Subcutaneous abdominal adipose tissue (tissue), 5 donors: ENCODE data around the gene PKD1L1.
"Not testable (repeated sequence)": the region's sequence is repeated elsewhere in the genome, so short reads cannot be mapped to it uniquely, and the experiment has no call there.

Experiments
- H3K27ac ChIP-seq: one replicate; pipeline ENCODE4 v1.7.0; 2013; ENCODE audit warnings: low read depth, mild to moderate bottlenecking, inconsistent platforms, low read length, moderate library complexity
- H3K27me3 ChIP-seq, 5 donors: one replicate each; pipeline ENCODE4 v1.7.0; 2013; ENCODE audit warnings: low read length in 5 of 5, inconsistent platforms in 1 of 5; ENCODE audit not compliant: control insufficient read depth in 5 of 5, insufficient read depth in 4 of 5
- H3K36me3 ChIP-seq, 5 donors: one replicate each; pipeline ENCODE4 v1.7.0; 2013; ENCODE audit warnings: low read length in 5 of 5; ENCODE audit not compliant: control insufficient read depth in 5 of 5, insufficient read depth in 5 of 5
- H3K4me1 ChIP-seq, 5 donors: one replicate each; pipeline ENCODE4 v1.7.0; 2013; ENCODE audit warnings: low read length in 5 of 5, mild to moderate bottlenecking in 3 of 5, moderate library complexity in 1 of 5; ENCODE audit not compliant: control insufficient read depth in 5 of 5, insufficient read depth in 5 of 5
- H3K4me3 ChIP-seq, 5 donors: one replicate each; pipeline ENCODE4 v1.7.0; 2013; ENCODE audit warnings: low read length in 5 of 5, low read depth in 1 of 5
- H3K9ac ChIP-seq, 5 donors: one replicate each; pipeline ENCODE4 v1.7.0; 2013; ENCODE audit warnings: low read length in 5 of 5, mild to moderate bottlenecking in 4 of 5, moderate library complexity in 3 of 5
- H3K9me3 ChIP-seq, 5 donors: one replicate each; pipeline ENCODE4 v1.7.0; 2013; ENCODE audit warnings: low read length in 5 of 5; ENCODE audit not compliant: control insufficient read depth in 5 of 5
- donor health status: healthy.
- donor health status: healthy.
- donor health status: healthy.
- donor health status: healthy.
- donor health status: healthy.

PKD1L1 gene

DNA sequence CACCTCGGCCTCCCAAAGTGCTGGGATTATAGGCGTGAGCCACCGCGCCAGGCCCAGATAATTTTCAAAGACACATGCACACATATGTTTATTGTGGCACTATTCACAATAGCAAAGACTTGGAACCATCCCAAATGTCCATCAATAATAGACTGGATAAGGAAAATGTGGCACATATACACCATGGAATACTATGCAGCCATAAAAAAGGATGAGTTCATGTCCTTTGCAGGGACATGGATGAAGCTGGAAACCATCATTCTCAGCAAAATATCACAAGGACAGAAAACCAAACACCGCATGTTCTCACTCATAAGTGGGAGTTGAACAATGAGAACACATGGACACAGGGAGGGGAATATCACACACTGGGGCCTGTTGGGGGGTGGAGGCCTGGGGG lies 32.4 kb upstream of the PKD1L1 start:
- not testable (repeated sequence) for H3K27me3 ChIP-seq, H3K4me3 ChIP-seq, H3K9ac ChIP-seq, H3K27ac ChIP-seq, H3K9me3 ChIP-seq
- H3K36me3 ChIP-seq: peaks cover 19 to 25% (median 21%) of the 10 kb centered on the region in 5 donors
- peaks cover 3 to 18% (median 13%) of the 10 kb centered on the region in 5 donors for H3K4me1 ChIP-seq

DNA sequence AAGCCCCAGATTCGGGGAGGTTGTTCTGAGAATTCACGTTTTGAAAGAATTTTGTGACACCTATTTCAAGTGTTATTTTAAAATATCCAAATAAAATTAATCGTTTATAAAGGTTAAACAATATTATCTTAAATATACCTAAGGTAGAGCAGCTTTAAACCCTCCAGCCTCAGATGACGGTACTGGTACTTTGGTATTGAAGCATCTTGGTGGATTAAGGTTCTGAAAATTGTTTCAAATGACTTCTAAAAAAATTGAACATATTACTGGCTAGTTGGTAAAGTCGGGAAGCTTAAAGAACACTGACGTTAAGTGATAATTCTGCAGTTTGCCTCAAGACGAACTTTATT lies 31.5 kb upstream of the PKD1L1 start:
- Histone ChIP-seq H3K4me3 (peak overlapping the region; percentile 40 to 97 (median 84)), H3K27me3 (no peaks in the 10 kb centered on the region), H3K36me3 (peaks cover 20 to 33% (median 27%) of the 10 kb centered on the region in 5 donors), H3K9ac (peak overlapping the region in 3 of 5 donors; percentile 59 to 85 (median 78)), H3K4me1 (peaks cover 3 to 18% (median 13%) of the 10 kb centered on the region in 5 donors), H3K9me3 (no peaks in the 10 kb centered on the region), H3K27ac (peak overlapping the region; percentile 62)

DNA sequence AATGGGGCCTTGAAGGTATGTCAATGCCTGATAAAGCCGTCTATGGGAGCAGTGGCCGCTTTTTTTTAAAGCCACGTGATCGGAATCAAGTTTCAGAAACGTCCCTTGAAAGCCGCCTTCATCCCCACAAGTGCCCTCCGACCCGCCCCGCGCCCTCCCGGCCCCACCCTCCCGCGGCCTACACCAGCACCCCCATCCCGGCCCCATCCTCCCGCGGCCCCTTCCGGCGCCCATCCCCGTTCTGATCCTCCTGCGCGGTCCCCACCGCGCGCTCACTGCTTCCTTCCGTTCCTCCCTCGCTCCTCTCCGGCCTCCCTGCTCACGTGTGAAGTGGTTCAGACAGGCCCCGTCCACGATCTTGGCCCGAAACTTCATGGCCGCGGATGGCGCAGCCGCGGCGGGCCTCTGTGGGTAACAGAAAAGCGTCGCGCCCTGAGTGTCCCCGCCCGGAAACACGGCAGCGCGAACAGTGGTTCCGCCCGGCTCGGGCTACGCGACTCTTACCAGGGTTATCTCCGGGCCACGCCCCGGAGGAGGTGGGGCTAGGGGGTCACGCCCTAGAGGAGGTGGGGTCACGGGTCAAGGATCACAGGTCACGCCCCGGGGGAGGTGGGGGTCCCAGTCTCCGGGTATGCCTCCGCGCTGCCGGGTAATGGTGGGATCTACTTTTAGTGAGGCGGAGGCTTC lies 31.0 kb upstream of the PKD1L1 start, which contains the start of gene HUS1:
TSS of gene HUS1 (minus strand) at position 471 of the 687 bp plus-strand sequence. CDS start at position 375, 96 bp downstream.
- Histone ChIP-seq H3K9ac (peak within 1 kb of the TSS; percentile 59 to 96 (median 85)), H3K4me1 (peaks cover 3 to 18% (median 13%) of the 10 kb centered on the region in 5 donors), H3K4me3 (peak within 1 kb of the TSS; percentile 81 to 97 (median 94)), H3K27me3 (no peaks in the 10 kb centered on the region), H3K9me3 (no peaks in the 10 kb centered on the region), H3K36me3 (peaks cover 25 to 38% (median 32%) of the 10 kb centered on the region in 5 donors), H3K27ac (peak within 1 kb of the TSS; percentile 62)

DNA sequence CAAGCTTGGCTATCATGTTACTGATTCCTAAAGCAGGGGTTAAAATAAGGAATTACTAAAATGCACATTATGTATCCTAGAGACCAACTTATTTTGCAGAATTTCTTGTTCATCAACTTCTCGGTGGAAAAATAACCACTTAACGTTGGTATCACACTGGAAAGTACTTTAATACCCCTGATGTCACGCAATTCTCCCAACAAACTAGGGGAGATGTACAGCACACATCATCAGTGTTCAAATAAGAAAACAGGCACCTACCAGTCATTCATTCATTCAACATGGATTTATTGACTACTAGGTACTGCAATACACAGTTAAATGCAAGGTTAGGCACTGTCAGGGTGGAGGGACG lies 30.5 kb upstream of the PKD1L1 start:
- Histone ChIP-seq H3K9ac (peak overlapping the region; percentile 59 to 96 (median 85)), H3K27me3 (no peaks in the 10 kb centered on the region), H3K36me3 (peaks cover 29 to 44% (median 38%) of the 10 kb centered on the region in 5 donors), H3K4me3 (peak overlapping the region; percentile 81 to 97 (median 94)), H3K27ac (peak overlapping the region; percentile 62), H3K4me1 (peaks cover 3 to 18% (median 13%) of the 10 kb centered on the region in 5 donors), H3K9me3 (no peaks in the 10 kb centered on the region)

DNA sequence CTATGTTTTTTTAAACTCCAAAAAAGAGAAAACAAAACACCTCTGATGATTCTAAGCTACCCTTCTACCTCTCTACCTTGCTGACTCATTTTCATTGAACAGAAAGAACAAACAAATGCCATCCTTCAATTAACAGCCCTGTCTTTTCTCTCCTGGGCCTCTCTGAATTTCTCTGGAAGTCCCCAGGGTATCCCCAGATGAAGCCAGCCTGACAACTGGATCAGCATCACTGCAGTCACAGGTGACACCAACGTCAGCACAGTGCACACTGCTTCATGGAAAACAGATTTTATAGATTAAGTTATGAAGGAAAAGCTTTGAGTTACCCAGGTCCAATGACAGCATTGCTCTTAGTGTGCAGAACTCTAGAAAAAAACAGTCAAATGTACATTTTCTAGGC lies 25.5 kb upstream of the PKD1L1 start:
- Histone ChIP-seq H3K4me3 (no peak overlapping the region), H3K4me1 (peaks cover 3 to 32% (median 18%) of the 10 kb centered on the region in 5 donors), H3K9me3 (no peaks in the 10 kb centered on the region), H3K36me3 (peaks cover 38 to 66% (median 57%) of the 10 kb centered on the region in 5 donors), H3K9ac (no peak overlapping the region), H3K27me3 (no peaks in the 10 kb centered on the region), H3K27ac (no peak overlapping the region)

DNA sequence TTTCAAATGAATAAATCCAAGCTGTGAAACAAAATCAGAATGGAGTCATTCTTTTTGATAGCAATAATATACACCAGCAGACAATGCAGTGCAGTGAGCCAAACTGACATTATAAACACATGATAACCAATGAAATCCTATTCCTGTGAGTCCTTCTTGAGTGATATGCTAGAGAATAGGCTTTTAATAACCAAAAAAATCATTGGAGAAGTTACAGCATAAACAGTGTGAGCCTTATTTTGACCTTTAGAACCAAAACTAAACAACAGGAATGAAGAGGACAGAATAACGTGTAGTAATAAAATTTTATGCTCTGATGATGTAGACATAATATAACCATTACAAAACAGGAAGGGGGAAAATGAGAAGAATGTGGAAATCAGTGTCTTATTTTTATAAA lies 22.5 kb upstream of the PKD1L1 start:
- no peaks in the 10 kb centered on the region for H3K9me3 ChIP-seq
- H3K27ac ChIP-seq: peak overlapping the region; percentile 62
- peaks cover 29 to 70% (median 64%) of the 10 kb centered on the region in 5 donors for H3K36me3 ChIP-seq
- H3K4me1 ChIP-seq: peaks cover 0 to 26% (median 10%) of the 10 kb centered on the region in 5 donors
- H3K27me3 ChIP-seq: no peaks in the 10 kb centered on the region
- H3K9ac ChIP-seq: peak overlapping the region in 3 of 5 donors; percentile 4 to 46 (median 28)
- no peak overlapping the region for H3K4me3 ChIP-seq

DNA sequence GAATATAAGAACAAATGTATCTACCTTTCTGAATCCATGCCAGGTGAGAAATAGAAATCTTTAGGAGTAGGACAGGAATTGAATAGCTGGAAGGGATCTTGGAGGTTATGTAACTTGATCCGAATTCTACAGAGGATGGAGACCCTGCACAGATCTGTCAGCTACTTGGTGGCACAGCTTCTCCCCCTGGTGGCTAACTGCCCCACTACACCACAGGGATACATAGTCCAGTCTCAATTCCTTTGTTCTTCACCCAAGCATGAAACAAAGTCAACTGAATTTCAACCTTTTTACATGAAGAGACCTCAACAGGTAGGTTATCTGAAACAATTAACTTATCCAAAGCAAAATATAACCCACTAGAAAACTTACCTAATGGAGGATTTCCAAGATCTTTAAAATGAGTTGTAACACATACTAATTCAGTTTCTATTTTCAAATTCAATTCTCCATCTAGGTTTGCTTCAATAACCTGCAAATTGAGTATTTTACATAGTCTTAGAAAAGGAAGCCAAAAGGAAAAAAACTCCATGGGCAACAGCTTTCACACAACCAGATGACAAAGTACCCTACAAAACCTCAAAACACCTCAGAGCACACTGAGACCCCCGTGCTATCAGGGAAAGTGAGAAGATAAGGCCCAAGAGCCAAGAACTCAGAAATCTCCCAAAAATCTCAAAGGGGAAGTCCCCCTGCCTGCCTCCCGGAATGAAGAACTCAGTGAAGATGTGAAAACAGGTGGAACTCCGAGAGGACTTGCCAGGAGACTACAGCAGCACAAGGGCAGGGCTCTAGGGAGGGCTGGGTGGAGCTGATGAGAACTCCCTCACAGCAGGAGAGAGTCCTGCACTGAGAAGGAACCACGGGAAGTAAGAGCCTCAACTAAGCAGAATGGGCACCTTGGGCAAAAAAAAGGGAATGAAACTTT lies 20.8 kb upstream of the PKD1L1 start:
- no peaks in the 10 kb centered on the region for H3K27me3 ChIP-seq
- H3K9me3 ChIP-seq: no peaks in the 10 kb centered on the region
- peaks cover 0 to 26% (median 10%) of the 10 kb centered on the region in 5 donors for H3K4me1 ChIP-seq
- H3K27ac ChIP-seq: no peak overlapping the region
- peaks cover 24 to 70% (median 66%) of the 10 kb centered on the region in 5 donors for H3K36me3 ChIP-seq
- H3K4me3 ChIP-seq: no peak overlapping the region
- H3K9ac ChIP-seq: no peak overlapping the region

DNA sequence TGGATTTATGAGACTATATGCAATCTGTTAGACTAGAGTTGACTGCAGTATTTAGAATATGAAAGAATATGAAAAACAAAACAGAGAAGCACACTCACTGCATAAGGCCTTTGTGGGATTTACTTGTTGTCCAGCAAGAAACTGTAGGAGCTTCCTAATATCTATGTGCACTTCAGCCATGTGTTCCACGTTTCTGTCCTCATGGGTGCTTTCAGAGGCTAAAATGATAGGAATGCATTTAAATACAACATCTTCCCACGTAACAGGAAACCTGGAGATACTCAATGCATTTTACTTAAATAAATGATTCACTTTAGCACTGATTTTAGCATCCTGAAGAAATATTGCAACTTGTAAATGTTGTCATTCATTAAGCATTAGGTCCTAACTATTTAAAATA lies 19.4 kb upstream of the PKD1L1 start:
- Histone ChIP-seq H3K4me1 (peaks cover 0 to 26% (median 10%) of the 10 kb centered on the region in 5 donors), H3K9me3 (no peaks in the 10 kb centered on the region), H3K9ac (no peak overlapping the region), H3K27me3 (no peaks in the 10 kb centered on the region), H3K36me3 (peaks cover 23 to 68% (median 65%) of the 10 kb centered on the region in 5 donors), H3K4me3 (no peak overlapping the region), H3K27ac (no peak overlapping the region)

DNA sequence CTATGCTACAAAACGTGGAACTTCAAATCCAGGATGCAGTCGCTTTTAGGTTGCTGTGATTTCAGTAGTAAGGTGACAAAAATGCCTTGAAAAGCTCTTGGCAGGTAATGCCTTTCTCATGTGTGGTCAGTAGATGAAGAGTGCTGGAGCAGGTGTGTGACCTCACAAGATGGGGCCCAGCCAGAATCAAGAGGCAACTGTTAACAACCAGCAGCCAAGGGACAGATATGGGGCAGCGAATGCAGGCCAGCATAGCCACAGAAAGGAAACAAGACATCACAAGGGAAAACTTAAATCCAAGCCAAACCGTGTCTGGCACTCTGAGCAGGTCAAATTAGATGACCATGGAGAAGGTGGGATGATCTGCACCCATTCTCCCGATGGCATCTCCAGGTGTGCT lies 18.9 kb upstream of the PKD1L1 start:
- Histone ChIP-seq H3K27ac (no peak overlapping the region), H3K36me3 (peaks cover 24 to 71% (median 68%) of the 10 kb centered on the region in 5 donors), H3K27me3 (no peaks in the 10 kb centered on the region), H3K4me1 (peaks cover 0 to 26% (median 10%) of the 10 kb centered on the region in 5 donors), H3K9ac (no peak overlapping the region), H3K9me3 (no peaks in the 10 kb centered on the region), H3K4me3 (no peak overlapping the region)

DNA sequence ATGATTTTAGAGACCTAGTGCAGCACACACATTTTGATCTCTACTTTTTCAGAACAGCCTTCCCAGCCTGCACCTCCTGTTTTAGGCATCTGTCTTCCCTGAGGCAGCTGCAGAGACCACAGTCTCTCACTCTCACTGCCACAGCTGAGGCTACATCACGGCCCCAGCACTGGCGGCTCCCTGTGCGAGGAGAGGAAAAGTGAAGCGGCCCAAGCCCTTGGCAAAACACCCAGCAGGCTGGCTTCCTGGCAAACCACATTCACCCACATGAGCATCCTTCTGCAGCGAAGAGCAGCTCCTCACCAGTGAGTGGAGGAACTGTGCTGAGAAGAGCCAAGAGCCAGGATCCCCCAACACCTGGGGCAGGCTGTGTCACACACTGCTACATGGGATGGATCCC lies 17.2 kb upstream of the PKD1L1 start:
- H3K27ac ChIP-seq: no peak overlapping the region
- no peaks in the 10 kb centered on the region for H3K27me3 ChIP-seq
- H3K9ac ChIP-seq: no peak overlapping the region
- no peaks in the 10 kb centered on the region for H3K9me3 ChIP-seq
- peaks cover 0 to 17% (median under 1%) of the 10 kb centered on the region in 5 donors for H3K4me1 ChIP-seq
- peaks cover 24 to 80% (median 72%) of the 10 kb centered on the region in 5 donors for H3K36me3 ChIP-seq
- no peak overlapping the region for H3K4me3 ChIP-seq
